22Rv1 (cell line): ENCODE results near the gene ANKRD13A.

Experiments
- CTCF ChIP-seq: fragments of 450-650 bp; IDR thresholded peaks from 2 replicates; pipeline ENCODE4 v1.5.1; 2017; ENCODE audit warnings: mild to moderate bottlenecking
- ZFX ChIP-seq: fragments of 450-650 bp; IDR thresholded peaks from 2 replicates; pipeline ENCODE4 v1.6.1; 2017; ENCODE audit warnings: antibody characterized with exemption, borderline replicate concordance

GRCh38 chr12:110050927-110051326 is 51.7 kb downstream of the ANKRD13A start:
- no peak for TF ChIP-seq CTCF
- no peak for TF ChIP-seq ZFX
